Kidney (tissue), 14 donors: ENCODE results near the gene SPTB. TPM values are rescaled to one million over a fixed set of nuclear protein-coding genes. Genes with fewer than 3 reads are reported as not detected.

Experiments
- DNase-seq, 5 donors: peaks; one replicate each; pipeline ENCODE4 v3.0.0-alpha.2; 2013 to 2020
- FAIRE-seq: peaks from 2 replicates; lab custom pipeline; 2012; peaks lifted over from hg19 to GRCh38; lab: Jason Lieb, UNC
- H3K27ac ChIP-seq, 2 donors: one replicate each; pipeline ENCODE4 v1.7.0; 2013; ENCODE audit warnings: low read depth in 2 of 2, low read length in 2 of 2, inconsistent platforms in 1 of 2
- H3K27me3 ChIP-seq: one replicate; pipeline ENCODE4 v1.7.1; 2013; ENCODE audit warnings: low read length, inconsistent platforms; ENCODE audit not compliant: control insufficient read depth, insufficient read depth
- H3K36me3 ChIP-seq, 3 donors: one replicate each; pipeline versions ENCODE4 v1.7.0 to v1.7.1; 2013; ENCODE audit warnings: low read length in 3 of 3, control low read depth in 1 of 3, inconsistent platforms in 1 of 3; ENCODE audit not compliant: insufficient read depth in 3 of 3, control insufficient read depth in 2 of 3
- H3K4me1 ChIP-seq, 3 donors: one replicate each; pipeline versions ENCODE4 v1.7.0 to v1.7.1; 2013; ENCODE audit warnings: low read length in 3 of 3, inconsistent platforms in 1 of 3, low read depth in 1 of 3; ENCODE audit not compliant: control insufficient read depth in 2 of 3, insufficient read depth in 2 of 3
- H3K4me3 ChIP-seq, 3 donors: one replicate each; pipeline versions ENCODE4 v1.7.0 to v1.8.1; 2013; ENCODE audit warnings: low read length in 3 of 3, control low read depth in 1 of 3, inconsistent platforms in 1 of 3
- H3K9ac ChIP-seq, 3 donors: one replicate each; pipeline versions ENCODE4 v1.7.0 to v1.7.1; 2013; ENCODE audit warnings: low read length in 3 of 3, control low read depth in 1 of 3, inconsistent platforms in 1 of 3
- H3K9me3 ChIP-seq, 3 donors: one replicate each; pipeline versions ENCODE4 v1.7.0 to v1.7.1; 2013; ENCODE audit warnings: low read length in 3 of 3, control low read depth in 1 of 3, inconsistent platforms in 1 of 3; ENCODE audit not compliant: control insufficient read depth in 2 of 3, insufficient read depth in 1 of 3
- CTCF ChIP-seq: IDR thresholded peaks from 3 replicates; pipeline ENCODE4 v1.5.1; 2012; ENCODE audit warnings: mild to moderate bottlenecking, moderate library complexity, borderline replicate concordance; ENCODE audit not compliant: insufficient read depth; ENCODE audit errors: extremely low read depth
- intact Hi-C: fragments of 100-400 bp; cut with DNase I; formaldehyde crosslinking; loops from one replicate; pipeline ENCODE4 v1.11.1; 2022
- polyA plus RNA-seq: library from polyadenylated mRNA; stranded (reverse); fragments of 350-450 nt; fragmentation: Illumina TruSeq; extraction: RNeasy Lipid Tissue Mini Kit (QIAGEN cat#74804); gene quantifications from one replicate; pipeline ENCODE4 v1.2.3, GENCODE V29; 2014; ENCODE audit warnings: low read depth, low replicate concordance; ENCODE audit not compliant: insufficient read depth
- total RNA-seq: library from RNA; stranded (reverse); fragmentation: NEBNext Ultra II Directional; extraction: Animal tissue kit (Norgen Biotek cat#: 25700); gene quantifications from one replicate; pipeline ENCODE4 v1.2.1, GENCODE V29; 2021
- donor health status: control.
- donor health status: control.
- donor health status: control.
- donor health status: control.
- donor health status: control.
- donor health status: DM: yes; HTN: yes; CAD: no.
- donor health status: Normal renal cell carcinoma (clear cell type).

The SPTB gene
- total and polyA plus RNA-seq, 2 donors from 2014 or later, result 1.7 to 2.2 TPM

GRCh38 chr14:64787619-64788018 lies 92.1 kb downstream of the SPTB start:
- TF ChIP-seq CTCF, result no peak
- no peaks in the 10 kb centered on the region for H3K4me1 ChIP-seq
- no peak for FAIRE-seq
- no peaks in the 10 kb centered on the region for H3K27me3 ChIP-seq
- no peaks in the 10 kb centered on the region for H3K9me3 ChIP-seq
- intact Hi-C loops, result no loop called here
- no peak for DNase-seq
- H3K36me3 ChIP-seq, result no peaks in the 10 kb centered on the region
- no peak overlapping the region for H3K9ac ChIP-seq
- no peak overlapping the region for H3K27ac ChIP-seq
- no peak overlapping the region for H3K4me3 ChIP-seq

- Histone ChIP-seq H3K4me1 (no peaks in the 10 kb centered on the region), H3K27ac (no peak overlapping the region), H3K36me3 (no peaks in the 10 kb centered on the region), H3K4me3 (no peak overlapping the region), H3K9me3 (no peaks in the 10 kb centered on the region), H3K9ac (no peak overlapping the region), H3K27me3 (no peaks in the 10 kb centered on the region)
- FAIRE-seq, result no peak
- DNase-seq, result peak in 1 of 5 donors; percentile 43
- intact Hi-C loops, result no loop called here
- TF ChIP-seq CTCF, result no peak
Measured at GRCh38 chr14:64786296-64787149, 93.2 kb downstream of the SPTB start.

GRCh38 chr14:64784006-64784405 lies 95.7 kb downstream of the SPTB start:
- H3K27me3 ChIP-seq, result no peaks in the 10 kb centered on the region
- H3K4me1 ChIP-seq, result no peaks in the 10 kb centered on the region
- H3K36me3 ChIP-seq, result no peaks in the 10 kb centered on the region
- no peak for FAIRE-seq
- H3K4me3 ChIP-seq, result no peak overlapping the region
- H3K27ac ChIP-seq, result no peak overlapping the region
- no peak for TF ChIP-seq CTCF
- DNase-seq, result no peak
- no peak overlapping the region for H3K9ac ChIP-seq
- H3K9me3 ChIP-seq, result no peaks in the 10 kb centered on the region
- intact Hi-C loops, result no loop called here

- H3K9ac ChIP-seq, result no peak overlapping the region
- H3K36me3 ChIP-seq, result no peaks in the 10 kb centered on the region
- peaks cover 0 to 10% (median 0%) of the 10 kb centered on the region in 3 donors for H3K4me1 ChIP-seq
- DNase-seq (no peak), FAIRE-seq (no peak)
- H3K27me3 ChIP-seq, result no peaks in the 10 kb centered on the region
- H3K4me3 ChIP-seq, result no peak overlapping the region
- intact Hi-C loops, result no loop called here
- TF ChIP-seq CTCF, result no peak
- H3K9me3 ChIP-seq, result no peaks in the 10 kb centered on the region
- no peak overlapping the region for H3K27ac ChIP-seq
Measured at GRCh38 chr14:64782196-64782595, 97.5 kb downstream of the SPTB start.
